A673 (cell line): ENCODE data around the gene NKD1. TPM values are rescaled to one million over a fixed set of nuclear protein-coding genes. Genes with fewer than 3 reads are reported as not detected.

Experiments
- BruUV-seq: library from RNA; stranded (reverse); fragments of 400-500 nt; replicated peaks from 2 replicates; lab custom pipeline; 2021; lab: Mats Ljungman, UMichigan
- CTCF ChIA-PET: fragments of 300-600 bp; sonication (Branson Sonifier 250); formaldehyde crosslinking; loops from one replicate; lab custom pipeline; 2022; ENCODE audit warnings: antibody characterized with exemption; lab: Charles Lee
- POLR2A ChIA-PET: fragments of 300-600 bp; sonication (Branson Sonifier 250); formaldehyde crosslinking; loops from one replicate; lab custom pipeline; 2022; ENCODE audit warnings: antibody characterized with exemption; ENCODE audit not compliant: low non-redundant PET; lab: Charles Lee
- DNase-seq: peaks from one replicate; pipeline ENCODE4 v3.0.0-alpha.2; 2015; ENCODE audit warnings: low spot score
- H3K27ac ChIP-seq: fragments of 200-600 bp; sonication (generic); 2 replicates; pipeline ENCODE4 v1.5.1; 2016; ENCODE audit warnings: mixed run types, low read depth, mild to moderate bottlenecking, mixed read lengths, antibody characterized with exemption, low read length; ENCODE audit not compliant: poor library complexity, severe bottlenecking
- H3K27me3 ChIP-seq: fragments of 200-600 bp; sonication (generic); replicated peaks from 2 replicates; pipeline ENCODE4 v1.6.1; 2017; ENCODE audit warnings: mixed run types, low read depth, mild to moderate bottlenecking, mixed read lengths, antibody characterized with exemption, low read length; ENCODE audit not compliant: insufficient read depth, poor library complexity
- H3K36me3 ChIP-seq: fragments of 200-600 bp; sonication (generic); 2 replicates; pipeline ENCODE4 v1.6.1; 2016; ENCODE audit warnings: mixed run types, mild to moderate bottlenecking, mixed read lengths, antibody characterized with exemption, low read length; ENCODE audit not compliant: insufficient read depth, poor library complexity, severe bottlenecking
- H3K4me1 ChIP-seq: fragments of 200-600 bp; sonication (generic); 2 replicates; pipeline ENCODE4 v1.6.1; 2017; ENCODE audit warnings: mixed run types, mild to moderate bottlenecking, mixed read lengths, antibody characterized with exemption, low read length; ENCODE audit not compliant: insufficient read depth, poor library complexity, severe bottlenecking
- H3K4me3 ChIP-seq: fragments of 200-600 bp; sonication (generic); 2 replicates; pipeline ENCODE4 v1.5.1; 2016; ENCODE audit warnings: low read depth, mixed run types, mild to moderate bottlenecking, mixed read lengths, low read length; ENCODE audit not compliant: poor library complexity, severe bottlenecking
- H3K9me3 ChIP-seq: fragments of 200-600 bp; sonication (generic); 2 replicates; pipeline ENCODE4 v1.6.1; 2016; ENCODE audit warnings: mixed run types, low read depth, mild to moderate bottlenecking, mixed read lengths, antibody characterized with exemption, low read length; ENCODE audit not compliant: poor library complexity, severe bottlenecking
- CTCF ChIP-seq: fragments of 300-800, 200-600 bp; sonication (generic); conservative IDR thresholded peaks from 2 replicates; pipeline ENCODE4 v1.5.1; 2017; ENCODE audit warnings: low read depth, mild to moderate bottlenecking, antibody characterized with exemption, low read length, moderate library complexity, mixed read lengths
- EZH2 ChIP-seq: fragments of 200-600 bp; sonication (generic); IDR thresholded peaks from 2 replicates; pipeline ENCODE4 v1.6.1; 2017; ENCODE audit warnings: borderline replicate concordance, low read depth, mild to moderate bottlenecking, mixed read lengths, antibody characterized with exemption, low read length; ENCODE audit not compliant: poor library complexity, severe bottlenecking
- intact Hi-C: fragments of 100-400 bp; cut with micrococcal nuclease; formaldehyde crosslinking; loops from one replicate; pipeline ENCODE4 v1.10.0; 2022; ENCODE audit not compliant: unreplicated experiment
- total RNA-seq: library from RNA; stranded (reverse); gene quantifications from 2 replicates; pipeline ENCODE4 v1.2.3, GENCODE V29; 2021

NKD1 gene
- total RNA-seq, 1 experiment from 2014 or later, result 1.1 TPM

- no peak for DNase-seq
- intact Hi-C loops, result no loop called here
- H3K27ac ChIP-seq, result no peak overlapping the region
- POLR2A ChIA-PET, result no interaction called here
- no peaks in the 10 kb centered on the region for H3K36me3 ChIP-seq
- TF ChIP-seq EZH2 (no peak), CTCF (no peak)
- no peaks in the 10 kb centered on the region for H3K4me1 ChIP-seq
- no peaks in the 10 kb centered on the region for H3K9me3 ChIP-seq
- no peak overlapping the region for H3K4me3 ChIP-seq
- CTCF ChIA-PET, result interaction anchor here (0.7 kb wide), 1 partner anchor 50 kb away, joined by 5 read pairs; no protein-coding TSS in a partner anchor
- H3K27me3 ChIP-seq, result no peaks in the 10 kb centered on the region
- no TSS peak for BruUV-seq
Observed at GRCh38 chr16:50500171-50500874, 47.9 kb upstream of the NKD1 start.

- ChIA-PET POLR2A (no interaction called here), CTCF (interaction anchor here (0.7 kb wide), 1 partner anchor 51 kb away, joined by 5 read pairs; no protein-coding TSS in a partner anchor)
- BruUV-seq, result no TSS peak
- H3K4me1 ChIP-seq, result no peaks in the 10 kb centered on the region
- H3K27ac ChIP-seq, result no peak overlapping the region
- no peaks in the 10 kb centered on the region for H3K9me3 ChIP-seq
- intact Hi-C loops, result no loop called here
- no peaks in the 10 kb centered on the region for H3K27me3 ChIP-seq
- TF ChIP-seq EZH2, result no peak
- no peak for TF ChIP-seq CTCF
- DNase-seq, result no peak
- H3K4me3 ChIP-seq, result no peak overlapping the region
- no peaks in the 10 kb centered on the region for H3K36me3 ChIP-seq
Observed at GRCh38 chr16:50501251-50501650, 46.9 kb upstream of the NKD1 start.

GRCh38 chr16:50501986-50502615 is 46.1 kb upstream of the NKD1 start:
- H3K9me3 ChIP-seq, result no peaks in the 10 kb centered on the region
- CTCF ChIA-PET, result no interaction called here
- intact Hi-C loops, result no loop called here
- DNase-seq, result no peak
- no peaks in the 10 kb centered on the region for H3K27me3 ChIP-seq
- no peak for TF ChIP-seq CTCF
- no peak for TF ChIP-seq EZH2
- POLR2A ChIA-PET, result no interaction called here
- H3K27ac ChIP-seq, result no peak overlapping the region
- H3K4me3 ChIP-seq, result no peak overlapping the region
- no TSS peak for BruUV-seq
- no peaks in the 10 kb centered on the region for H3K36me3 ChIP-seq
- no peaks in the 10 kb centered on the region for H3K4me1 ChIP-seq
